ENCODE data around the gene COL4A2.

The COL4A2 gene

GRCh38 chr13:110405597-110406450 is 98.7 kb downstream of the COL4A2 start:
- no peak for DNase-seq

DNA sequence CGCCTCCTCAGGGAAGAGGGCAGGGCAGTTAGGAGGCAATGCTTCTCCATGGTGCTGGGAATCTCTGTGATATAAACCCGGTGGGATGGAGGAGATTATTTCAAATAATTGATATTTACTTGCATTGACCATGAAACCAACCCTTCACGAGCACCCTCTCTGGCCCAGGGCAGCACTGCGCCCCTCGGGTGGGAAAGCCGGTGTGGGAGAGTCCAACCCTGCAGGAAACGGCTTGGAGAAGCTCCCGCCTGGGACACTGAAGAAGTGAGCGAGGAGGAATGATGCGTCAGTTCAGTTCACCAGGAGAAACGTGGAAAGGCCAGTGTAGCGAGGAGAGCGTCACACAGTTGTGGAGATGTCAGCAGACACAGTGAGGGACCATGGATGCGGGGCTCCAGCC is 99.9 kb downstream of the COL4A2 start:
- DNase-seq, result no peak

- no peak for DNase-seq
These were observed 100.4 kb downstream of the COL4A2 start for GRCh38 chr13:110407531-110407930.

DNA sequence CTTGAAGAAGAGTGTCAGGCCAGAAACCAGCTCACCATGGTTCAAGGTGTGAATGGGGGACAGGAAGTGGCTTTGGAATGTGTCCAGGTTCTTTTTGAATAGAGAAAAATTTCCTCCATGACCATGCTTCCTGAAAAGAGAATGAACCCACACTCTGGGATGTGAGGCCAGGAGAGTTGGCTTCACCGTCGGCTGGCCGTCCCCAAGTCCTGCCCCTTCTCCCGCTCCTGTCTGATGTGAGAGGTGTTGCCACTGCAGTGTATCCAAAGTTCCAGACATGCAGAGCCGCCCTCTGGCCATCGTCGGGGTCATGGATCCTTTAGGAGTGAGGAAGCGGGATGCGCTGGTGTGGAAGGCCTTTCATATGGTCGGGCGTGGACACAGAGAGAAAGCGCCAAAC is 101.2 kb downstream of the COL4A2 start:
- no peak for DNase-seq

- no peak for DNase-seq
These were observed 102.5 kb downstream of the COL4A2 start for GRCh38 chr13:110409581-110409992.

- no peak for DNase-seq
These were observed 102.9 kb downstream of the COL4A2 start for GRCh38 chr13:110410000-110410399.

DNA sequence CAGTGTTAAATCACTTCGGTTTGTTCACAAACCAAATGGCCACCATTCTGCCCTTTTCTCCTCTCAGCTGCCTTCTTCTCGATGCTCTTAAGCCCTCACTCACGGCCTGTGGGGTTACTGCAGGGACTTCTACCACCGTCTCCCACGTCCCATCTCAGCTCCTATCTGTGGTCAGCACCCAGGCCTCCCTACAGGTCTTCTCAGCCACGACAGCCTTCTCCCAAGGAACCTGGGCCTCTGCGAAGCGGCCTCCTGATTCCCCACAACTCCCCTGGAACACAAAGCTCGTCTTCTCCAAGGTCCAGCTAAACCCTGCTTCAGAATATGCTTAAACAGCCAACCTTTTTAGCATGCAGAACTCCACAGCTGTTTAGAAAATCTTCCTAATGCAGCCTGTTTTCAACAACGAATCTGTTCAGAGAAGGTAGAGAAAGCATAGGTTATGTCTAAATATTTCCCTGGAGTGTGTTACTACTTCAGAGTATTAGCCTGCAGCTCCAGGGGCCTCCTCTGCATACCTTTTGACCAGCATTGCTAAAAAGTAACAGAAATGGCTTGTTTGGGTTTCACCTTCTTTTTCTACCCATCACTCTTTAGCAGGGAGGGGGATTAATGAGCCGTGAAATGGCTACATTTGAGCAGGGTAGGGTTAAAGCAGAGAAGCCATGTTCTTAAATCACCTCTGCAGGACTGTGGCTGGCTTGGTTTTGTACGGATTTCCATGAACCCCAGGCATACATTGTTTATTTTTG is 104.0 kb downstream of the COL4A2 start:
- no peak for DNase-seq

- DNase-seq, result no peak
These were observed 104.6 kb downstream of the COL4A2 start for GRCh38 chr13:110411688-110412059.

- DNase-seq, result peak; percentile 28
These were observed 105.2 kb downstream of the COL4A2 start for GRCh38 chr13:110412132-110412914.

DNA sequence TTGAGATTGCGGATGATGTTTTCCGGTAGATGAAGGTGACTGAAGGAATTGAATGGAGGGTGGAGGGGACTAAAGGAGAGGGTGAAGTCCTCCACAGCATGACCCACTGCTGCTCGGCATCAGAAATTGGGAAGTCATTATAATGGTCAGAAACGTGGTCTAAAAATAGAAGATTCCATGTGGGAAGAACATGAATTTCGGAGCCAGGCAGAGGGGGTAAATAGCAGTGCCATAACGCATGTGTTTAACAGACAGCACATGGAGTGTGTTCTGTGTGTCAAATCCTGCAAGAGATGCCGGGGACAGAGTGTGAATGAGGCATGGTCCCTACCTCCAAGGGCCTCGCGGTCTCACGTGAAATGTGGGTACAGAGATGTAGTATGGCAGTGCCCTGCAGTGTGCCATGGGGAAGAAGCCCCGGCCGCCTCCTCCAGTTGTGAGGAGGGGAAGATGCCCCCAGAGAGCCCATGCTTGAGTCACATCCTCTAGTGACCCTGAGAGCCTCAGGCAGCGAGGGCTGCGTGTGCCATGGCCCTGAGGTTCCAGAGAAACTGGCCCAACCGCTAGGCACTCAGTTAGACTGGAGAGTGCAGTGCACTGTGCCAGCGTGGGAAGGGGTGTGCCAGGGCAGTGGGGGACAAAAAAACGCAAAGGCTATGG is 106.1 kb downstream of the COL4A2 start:
- no peak for DNase-seq

DNA sequence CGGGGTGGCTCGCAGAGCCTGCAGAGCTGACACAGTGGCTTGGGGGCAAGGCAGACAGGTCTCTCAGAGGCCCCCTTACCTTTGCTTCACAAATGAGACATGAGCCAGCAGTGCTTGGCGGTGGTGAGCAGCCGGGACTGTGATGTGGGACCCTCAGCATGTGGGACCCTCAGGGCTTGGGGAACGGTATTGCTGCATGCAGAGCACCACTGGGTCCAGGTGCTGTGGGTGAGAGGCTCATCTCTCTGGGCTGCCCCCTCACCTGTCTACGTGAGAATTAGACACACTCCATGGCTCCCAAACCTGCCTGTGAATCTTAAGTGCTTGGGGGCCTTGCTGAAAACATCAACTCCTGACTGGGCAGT is 106.6 kb downstream of the COL4A2 start:
- DNase-seq, result no peak

- DNase-seq, result no peak
These were observed 107.2 kb downstream of the COL4A2 start for GRCh38 chr13:110414283-110414682.

DNA sequence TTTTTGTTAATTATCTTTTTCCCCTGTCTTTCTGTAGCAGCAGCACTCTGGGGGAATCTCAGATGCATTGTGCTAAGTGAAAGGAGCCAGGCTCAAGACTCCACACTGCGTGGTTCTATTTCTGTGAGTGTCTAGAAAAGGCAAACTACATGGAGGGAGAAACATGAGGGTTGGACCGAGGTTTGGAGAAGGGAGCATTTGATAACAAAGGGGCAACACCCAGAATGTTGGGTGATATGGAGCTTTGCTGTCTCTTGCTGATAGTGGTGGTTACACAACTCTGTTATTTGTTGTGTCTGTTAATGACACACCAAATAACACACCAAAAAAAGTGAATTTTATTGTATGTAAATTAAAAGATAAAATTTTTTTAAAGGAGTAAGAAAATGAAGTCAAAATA is 107.8 kb downstream of the COL4A2 start:
- DNase-seq, result no peak

GRCh38 chr13:110415669-110416068 is 108.6 kb downstream of the COL4A2 start:
- no peak for DNase-seq

DNA sequence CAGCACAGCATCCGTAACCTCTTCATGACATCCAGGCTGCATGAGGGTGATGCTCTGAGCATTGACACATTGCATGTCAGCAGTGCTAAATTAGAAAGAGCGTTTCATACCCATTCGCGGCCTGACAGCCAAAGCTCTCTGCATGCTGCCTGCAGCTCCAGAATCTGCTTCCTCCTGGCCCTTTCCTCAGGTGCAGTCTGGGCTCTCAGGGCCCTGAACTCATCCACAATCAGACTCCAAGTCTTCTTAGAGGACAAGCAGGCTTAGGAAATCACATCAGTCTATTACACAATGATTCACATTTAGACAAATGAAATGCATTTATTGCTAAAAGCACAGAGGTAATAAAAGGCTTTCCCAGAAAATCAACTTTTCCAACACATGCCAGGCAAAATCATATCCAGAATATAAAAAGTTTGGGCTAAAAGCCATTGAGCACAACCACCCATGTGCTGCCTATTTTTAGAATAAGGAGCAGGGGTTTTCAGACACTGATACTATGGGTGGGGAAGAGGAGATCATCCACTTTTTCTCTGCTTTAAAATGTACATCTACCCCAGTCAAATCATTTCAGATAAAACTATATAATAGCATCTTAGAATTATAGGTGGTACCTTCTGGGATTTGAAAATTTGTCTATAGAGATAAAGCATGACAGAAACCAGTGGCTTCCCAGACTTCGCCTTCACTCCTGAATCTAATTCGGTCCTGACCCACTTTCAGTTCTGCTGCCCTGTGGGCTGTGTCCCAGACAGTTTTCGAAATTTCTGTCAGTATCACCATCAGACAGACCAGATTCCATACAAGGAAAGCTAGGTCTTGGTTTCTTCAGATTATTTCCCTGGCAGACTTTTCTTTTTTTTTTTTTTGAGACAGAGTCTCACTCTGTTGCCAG is 109.3 kb downstream of the COL4A2 start:
- no peak for DNase-seq

- no peak for DNase-seq
These were observed 111.9 kb downstream of the COL4A2 start for GRCh38 chr13:110418944-110419343.

GRCh38 chr13:110419381-110419791 is 112.3 kb downstream of the COL4A2 start:
- no peak for DNase-seq

GRCh38 chr13:110419946-110420345 is 112.9 kb downstream of the COL4A2 start:
- no peak for DNase-seq

DNA sequence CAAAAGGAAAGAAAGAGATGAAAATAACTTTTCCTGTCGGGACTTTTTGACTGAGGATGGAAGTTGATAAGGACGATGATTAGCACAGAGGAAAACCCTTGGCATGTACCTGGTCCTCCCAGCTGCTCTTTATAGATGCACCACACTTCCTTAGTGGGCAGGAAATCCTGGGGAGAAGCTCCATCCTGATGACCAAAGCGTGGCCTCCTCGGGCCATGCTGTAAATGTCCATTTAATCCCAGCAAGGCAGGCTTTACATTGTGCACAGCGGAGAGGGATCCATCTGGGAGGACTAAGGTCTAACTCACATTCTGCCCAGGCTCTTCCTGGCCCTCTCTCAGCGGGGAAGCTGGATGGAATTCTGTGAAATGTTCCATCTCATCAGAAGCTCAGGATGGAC is 113.5 kb downstream of the COL4A2 start:
- DNase-seq, result no peak

GRCh38 chr13:110421061-110421460 is 114.0 kb downstream of the COL4A2 start:
- DNase-seq, result no peak

GRCh38 chr13:110421696-110422385 is 114.8 kb downstream of the COL4A2 start:
- no peak for DNase-seq

All from activated CD4-positive, alpha-beta T cell treated with anti-CD3 and anti-CD28 coated beads for 1 hour (primary cell).